ENCODE measurements around the gene GADD45GIP1. TPM values are rescaled to one million over a fixed set of nuclear protein-coding genes. Genes with fewer than 3 reads are reported as not detected.

The GADD45GIP1 gene
- total RNA-seq, result 10 to 100 TPM; 12.1 to 12.8 TPM
- 32.3 TPM for polyA plus RNA-seq (2013, experiment 1 of 2)
- polyA plus RNA-seq (2013, experiment 2 of 2), result 23.9 TPM
- total RNA-seq, result 14.4 to 97.1 (median 27.2) reads per million in 172 experiments

DNA sequence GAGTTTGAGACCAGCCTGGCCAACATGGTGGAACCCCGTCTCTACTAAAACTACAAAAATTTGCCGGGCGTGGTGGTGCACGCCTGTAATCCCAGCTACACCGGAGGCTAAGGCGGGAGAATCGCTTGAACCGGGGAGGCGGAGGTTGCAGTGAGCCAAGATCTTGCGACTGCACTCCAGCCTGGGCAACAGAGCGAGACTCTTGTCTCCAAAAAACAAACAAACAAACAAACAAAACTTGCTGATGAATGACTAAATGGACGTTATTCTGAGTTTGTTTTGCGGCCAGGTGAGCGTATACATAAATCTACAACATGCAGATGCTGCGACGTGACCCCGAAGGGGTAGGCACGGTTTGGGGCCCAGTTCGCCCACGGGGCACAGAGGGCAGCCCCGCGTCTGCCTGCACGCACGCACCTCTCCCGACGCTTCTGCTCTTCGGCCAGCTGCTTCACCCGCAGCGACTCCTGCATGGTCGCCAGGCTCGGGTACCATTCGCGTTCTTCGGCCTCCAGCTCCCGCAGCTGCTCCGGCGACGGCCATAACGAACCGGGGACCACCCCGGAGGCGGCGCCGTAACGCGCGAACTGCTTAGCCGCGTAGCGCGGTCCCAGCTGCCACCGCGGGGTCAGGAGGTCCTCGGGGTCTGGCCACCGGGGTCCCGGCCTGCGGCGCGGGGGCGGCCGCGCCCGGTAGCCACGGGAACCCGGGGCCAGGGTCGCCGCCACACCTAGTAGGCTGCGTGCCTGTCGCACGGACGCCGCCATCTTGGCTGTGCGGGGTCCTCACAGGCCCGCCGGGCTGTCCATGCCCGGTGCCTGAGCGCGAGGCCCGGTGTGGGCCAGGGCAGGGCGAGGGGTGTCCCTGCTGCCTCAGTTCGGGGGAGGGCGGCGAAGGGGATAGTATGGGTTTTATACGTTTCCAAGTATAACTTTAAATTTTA, at the start of gene GADD45GIP1:
GADD45GIP1 (minus strand) TSS at position 778 of the 943 bp plus-strand sequence; CDS start at position 767, 11 bp downstream.
- DNase-seq (peak; percentile 65 to 89 (median 78)), ATAC-seq (ENCODE audit: poor library complexity) (peak; percentile 96)
- CTCF ChIA-PET, result interaction anchor here (5.5 kb wide), 1 partner anchor 8 kb away, joined by 30 read pairs; no protein-coding TSS in a partner anchor
- Histone ChIP-seq H3K27ac (ENCODE audit: low read depth in 1 of 2, low read length in 2 of 2) (peak within 1 kb of the TSS; percentile 62 to 82), H3K27me3 (ENCODE audit: control insufficient read depth in 1 of 2, insufficient read depth in 2 of 2, low read length in 2 of 2) (no peaks in the 10 kb centered on the region), H3K4me1 (ENCODE audit: insufficient read depth, low read length) (peaks cover 38% of the 10 kb centered on the region), H3K9me3 (ENCODE audit: control insufficient read depth in 1 of 2, insufficient read depth in 1 of 2, low read length in 2 of 2) (no peaks in the 10 kb centered on the region), H3K4me3 (ENCODE audit: low read length) (peak within 1 kb of the TSS; percentile 91), H3K36me3 (ENCODE audit: insufficient read depth, low read length) (peaks cover 29% of the 10 kb centered on the region)
- TF ChIP-seq CTCF (IDR thresholded peaks at IDR 0.05), result no peak
- H3K27me3 Mint-ChIP-seq, result no peaks in the 10 kb centered on the region
- peaks cover 19% of the 10 kb centered on the region for H3K4me1 Mint-ChIP-seq (ENCODE audit: low read depth)
- intact Hi-C loops (cut with DNase I, micrococcal nuclease), result loop anchor here in 1 of 2 experiments (2.0 kb wide), 1 partner anchor 66 kb away; the partner anchor contains the start of gene GCDH
- H3K4me3 Mint-ChIP-seq, result peak within 1 kb of the TSS; percentile 90
- H3K36me3 Mint-ChIP-seq (ENCODE audit: low read depth), result peaks cover 33% of the 10 kb centered on the region
- H3K9me3 Mint-ChIP-seq, result no peaks in the 10 kb centered on the region
- POLR2A ChIA-PET, result interaction anchor here (0.6 to 1.8 kb wide), 8 partner anchors 9 to 1069 kb away, joined by 3 to 11 read pairs (median 5); partner anchors contain the start of genes CALR, GCDH, JUNB and RAD23A
- peak within 1 kb of the TSS; percentile 88 for H3K27ac Mint-ChIP-seq

- H3K4me1 ChIP-seq (ENCODE audit: insufficient read depth, low read length), result no peaks in the 10 kb centered on the region
- ATAC-seq (ENCODE audit: poor library complexity) (no peak), DNase-seq (no peak)
- intact Hi-C loops (cut with DNase I, micrococcal nuclease), result no loop called here
- peaks cover 0 to 7% of the 10 kb centered on the region in 2 experiments for H3K9me3 ChIP-seq (ENCODE audit: control insufficient read depth in 1 of 2, insufficient read depth in 1 of 2, low read length in 2 of 2)
- CTCF ChIA-PET, result no interaction called here
- no peak overlapping the region for H3K4me3 ChIP-seq (ENCODE audit: low read length)
- no peak overlapping the region for H3K27ac Mint-ChIP-seq
- H3K27me3 ChIP-seq (ENCODE audit: control insufficient read depth in 1 of 2, insufficient read depth in 2 of 2, low read length in 2 of 2), result peaks cover 20 to 30% of the 10 kb centered on the region in 2 experiments
- peaks cover 38% of the 10 kb centered on the region for H3K27me3 Mint-ChIP-seq
- H3K4me3 Mint-ChIP-seq, result no peak overlapping the region
- POLR2A ChIA-PET, result interaction anchor here (0.5 kb wide), 1 partner anchor 14 kb away, joined by 3 read pairs; no protein-coding TSS in a partner anchor
- no peak overlapping the region for H3K27ac ChIP-seq (ENCODE audit: low read depth in 1 of 2, low read length in 2 of 2)
- no peaks in the 10 kb centered on the region for H3K36me3 Mint-ChIP-seq (ENCODE audit: low read depth)
- no peak for TF ChIP-seq CTCF (IDR thresholded peaks at IDR 0.05)
- no peaks in the 10 kb centered on the region for H3K9me3 Mint-ChIP-seq
- no peaks in the 10 kb centered on the region for H3K36me3 ChIP-seq (ENCODE audit: insufficient read depth, low read length)
- no peaks in the 10 kb centered on the region for H3K4me1 Mint-ChIP-seq (ENCODE audit: low read depth)
Measured at GRCh38 chr19:13005861-13006370, 48.9 kb upstream of the GADD45GIP1 start.

- CTCF ChIA-PET, result no interaction called here
- DNase-seq (no peak), ATAC-seq (ENCODE audit: poor library complexity) (no peak)
- Mint-ChIP-seq H3K36me3 (ENCODE audit: low read depth) (no peaks in the 10 kb centered on the region), H3K4me3 (no peak overlapping the region), H3K27me3 (peaks cover 31% of the 10 kb centered on the region), H3K27ac (no peak overlapping the region), H3K9me3 (no peaks in the 10 kb centered on the region), H3K4me1 (ENCODE audit: low read depth) (no peaks in the 10 kb centered on the region)
- H3K36me3 ChIP-seq (ENCODE audit: insufficient read depth, low read length), result no peaks in the 10 kb centered on the region
- no peak overlapping the region for H3K4me3 ChIP-seq (ENCODE audit: low read length)
- H3K9me3 ChIP-seq (ENCODE audit: control insufficient read depth in 1 of 2, insufficient read depth in 1 of 2, low read length in 2 of 2), result peaks cover 0 to 2% of the 10 kb centered on the region in 2 experiments
- no peak for TF ChIP-seq CTCF (IDR thresholded peaks at IDR 0.05)
- H3K27ac ChIP-seq (ENCODE audit: low read depth in 1 of 2, low read length in 2 of 2), result no peak overlapping the region
- H3K27me3 ChIP-seq (ENCODE audit: control insufficient read depth in 1 of 2, insufficient read depth in 2 of 2, low read length in 2 of 2), result peaks cover 14 to 24% of the 10 kb centered on the region in 2 experiments
- intact Hi-C loops (cut with DNase I, micrococcal nuclease), result no loop called here
- POLR2A ChIA-PET, result no interaction called here
- H3K4me1 ChIP-seq (ENCODE audit: insufficient read depth, low read length), result no peaks in the 10 kb centered on the region
Measured at GRCh38 chr19:13005253-13005652, 48.2 kb upstream of the GADD45GIP1 start.

All from CD4-positive, alpha-beta T cell (primary cell).